GM12864 (cell line): ENCODE results near the gene PLEK.

Experiments used
- DNase-seq: peaks from one replicate; pipeline ENCODE4 v3.0.0-alpha.2; 2011; ENCODE audit warnings: low read depth
- H3K4me3 ChIP-seq: 2 replicates; pipeline ENCODE4 v1.5.1; 2011; ENCODE audit warnings: mild to moderate bottlenecking, low read depth, low read length, control low read depth
- CTCF ChIP-seq: IDR thresholded peaks from 2 replicates; pipeline ENCODE4 v1.5.1; 2011; ENCODE audit warnings: low read depth, mild to moderate bottlenecking, moderate library complexity, low read length, control low read depth, inconsistent platforms; ENCODE audit errors: missing control alignments

Gene PLEK

GRCh38 chr2:68403199-68403644 lies 38.1 kb downstream of the PLEK start:
- TF ChIP-seq CTCF = no peak
- no peak for DNase-seq
- H3K4me3 ChIP-seq = no peak overlapping the region

- no peak overlapping the region for H3K4me3 ChIP-seq
- DNase-seq = no peak
- no peak for TF ChIP-seq CTCF
Measured at GRCh38 chr2:68404164-68404563, 39.1 kb downstream of the PLEK start.

- TF ChIP-seq CTCF = no peak
Measured at GRCh38 chr2:68404893-68405799, 40.1 kb downstream of the PLEK start.

GRCh38 chr2:68411397-68412126 lies 46.5 kb downstream of the PLEK start:
- peak overlapping the region; percentile 7; the same call in 1 of the 2 replicates for H3K4me3 ChIP-seq
- peak; percentile 84 for DNase-seq
- TF ChIP-seq CTCF = no peak

More at GRCh38 chr2:68404893-68405799, 40.1 kb downstream of the PLEK start:
- DNase-seq = no peak
- no peak overlapping the region for H3K4me3 ChIP-seq

GRCh38 chr2:68412127-68412819 lies 47.2 kb downstream of the PLEK start:
- TF ChIP-seq CTCF = no peak
- H3K4me3 ChIP-seq = peak overlapping the region; percentile 7; the same call in 1 of the 2 replicates
- DNase-seq = no peak

GRCh38 chr2:68413466-68413865 lies 48.4 kb downstream of the PLEK start:
- no peak for DNase-seq
- no peak for TF ChIP-seq CTCF

More at GRCh38 chr2:68413466-68413865, 48.4 kb downstream of the PLEK start:
- no peak overlapping the region for H3K4me3 ChIP-seq
